ENCODE data around the gene PCNX2.
"Not testable (repeated sequence)": the region's sequence is repeated elsewhere in the genome, so short reads cannot be mapped to it uniquely, and the experiment has no call there.

PCNX2 gene

GRCh38 chr1:233097546-233097945 is 198.0 kb downstream of the PCNX2 start:
- DNase-seq: no peak

DNA sequence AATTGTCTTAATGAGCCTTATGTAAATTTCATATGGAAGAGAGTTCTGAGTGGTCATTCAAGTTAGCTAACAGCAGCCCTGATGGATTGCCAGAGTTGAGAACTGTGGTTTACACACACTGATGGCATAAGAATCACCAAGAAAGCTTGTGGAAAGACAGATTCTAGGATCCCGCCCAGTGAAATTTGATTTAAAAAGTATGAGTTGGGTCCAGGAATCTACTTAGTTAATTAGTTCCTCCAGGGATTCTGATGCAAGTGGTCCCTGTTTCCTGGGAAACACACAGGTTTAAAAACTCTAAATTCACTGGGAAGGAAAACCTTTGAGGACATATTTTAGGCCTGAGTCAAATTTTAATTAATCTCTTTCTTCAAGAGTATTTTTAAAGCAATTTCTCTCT is 200.8 kb downstream of the PCNX2 start:
- DNase-seq: no peak

GRCh38 chr1:233094269-233094668 is 201.3 kb downstream of the PCNX2 start:
- DNase-seq: no peak

- DNase-seq: no peak
Observed at GRCh38 chr1:233090746-233091494, 204.6 kb downstream of the PCNX2 start.

DNA sequence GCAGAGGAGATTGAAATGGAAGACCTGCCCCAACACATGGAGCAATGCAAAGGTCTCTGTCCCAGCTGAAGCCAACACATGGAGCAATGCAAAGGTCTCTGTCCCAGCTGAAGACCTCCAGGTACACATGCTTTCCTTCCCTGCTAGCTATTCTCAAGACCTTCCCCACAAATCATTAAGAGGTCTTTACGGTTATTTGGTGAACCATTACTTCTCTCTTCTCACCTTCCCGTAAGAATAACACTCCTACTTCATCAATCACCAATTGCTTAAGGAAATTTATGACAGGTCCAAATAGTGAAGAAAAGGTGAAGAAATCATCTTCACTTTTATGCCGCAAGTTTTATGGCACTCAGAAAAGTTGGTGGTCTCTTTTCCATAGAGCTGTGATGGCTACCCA is 206.3 kb downstream of the PCNX2 start:
- no peak for DNase-seq

GRCh38 chr1:233088613-233089012 is 206.9 kb downstream of the PCNX2 start:
- no peak for DNase-seq

DNA sequence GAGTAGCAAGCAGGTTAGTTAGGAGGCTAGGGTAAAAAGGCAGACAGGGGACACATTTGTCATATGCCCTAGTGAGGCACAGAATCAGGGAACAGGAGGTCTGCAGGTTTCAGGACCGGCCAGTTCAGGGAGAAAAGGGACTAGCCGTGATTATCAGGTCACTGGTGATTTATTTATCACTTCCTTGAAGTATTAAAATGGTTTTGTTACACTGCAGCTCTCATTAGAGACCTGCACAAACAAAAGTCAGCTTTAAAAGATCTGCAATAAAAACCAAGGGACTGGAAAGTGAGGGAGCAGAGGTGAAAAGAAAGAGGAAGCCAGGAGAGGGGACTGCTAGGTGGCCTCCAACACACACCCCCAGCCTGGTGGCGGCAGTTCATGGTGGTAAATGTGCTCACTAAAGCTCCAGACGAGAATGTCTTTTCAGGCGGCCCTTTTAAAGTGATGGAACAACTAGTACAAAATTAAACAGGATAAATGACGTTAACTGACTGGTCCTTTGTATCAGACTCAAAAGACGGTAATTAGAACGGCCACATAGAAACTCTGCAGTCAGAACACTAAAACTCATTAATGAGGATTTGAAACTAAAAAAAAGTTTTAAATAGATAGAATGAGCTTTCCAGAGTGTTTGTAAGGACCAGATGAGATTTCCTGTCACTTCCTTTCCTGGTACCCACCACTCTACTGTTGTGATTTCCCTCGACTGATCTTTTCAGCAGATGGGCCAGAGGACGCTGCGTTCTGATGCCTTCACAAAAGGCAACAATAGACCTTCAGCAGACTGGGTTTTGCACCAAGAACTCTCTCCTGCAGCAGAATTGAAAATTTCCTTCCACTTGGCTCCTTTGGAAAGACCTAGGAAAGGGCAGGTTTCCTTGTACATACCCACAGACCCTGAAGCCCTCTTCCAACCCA is 208.3 kb downstream of the PCNX2 start:
- no peak for DNase-seq

- DNase-seq: no peak
Observed at GRCh38 chr1:233085566-233085965, 210.0 kb downstream of the PCNX2 start.

DNA sequence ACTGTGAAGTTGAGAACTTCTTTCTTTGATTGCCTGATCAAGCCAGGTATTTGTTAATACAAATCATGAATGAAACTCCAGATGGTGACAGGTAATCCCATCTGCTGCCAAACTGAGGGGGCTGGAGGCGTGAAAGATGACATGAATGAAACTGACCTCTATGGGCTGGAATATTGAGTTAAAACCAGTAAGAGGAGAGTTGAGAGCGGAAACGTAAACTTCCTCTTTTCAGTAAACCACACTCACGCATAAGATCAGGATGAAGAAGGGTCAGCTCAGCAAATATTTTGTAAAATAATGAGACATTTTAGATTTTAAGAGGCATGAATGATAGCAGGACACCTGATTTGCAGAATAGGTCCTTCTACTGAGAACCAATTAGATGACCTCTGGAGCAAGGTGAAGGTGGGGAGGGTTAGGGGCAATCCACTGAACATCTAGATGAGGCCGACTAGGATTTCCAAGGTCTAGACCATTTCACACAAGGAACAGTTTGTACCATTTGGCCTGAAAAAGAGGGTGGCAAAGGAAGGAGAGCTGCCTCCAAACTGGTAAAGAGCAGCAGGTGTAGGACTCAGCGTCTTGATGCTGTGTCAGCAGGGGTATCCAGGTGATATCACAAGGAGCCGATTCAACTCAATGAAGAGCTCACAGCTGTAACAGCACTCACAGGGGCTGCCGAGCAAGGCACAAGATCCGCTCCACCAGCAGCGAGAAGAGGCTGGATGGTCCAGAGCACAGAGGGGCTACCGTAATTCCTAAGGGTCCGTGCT is 212.6 kb downstream of the PCNX2 start:
- DNase-seq: no peak

DNA sequence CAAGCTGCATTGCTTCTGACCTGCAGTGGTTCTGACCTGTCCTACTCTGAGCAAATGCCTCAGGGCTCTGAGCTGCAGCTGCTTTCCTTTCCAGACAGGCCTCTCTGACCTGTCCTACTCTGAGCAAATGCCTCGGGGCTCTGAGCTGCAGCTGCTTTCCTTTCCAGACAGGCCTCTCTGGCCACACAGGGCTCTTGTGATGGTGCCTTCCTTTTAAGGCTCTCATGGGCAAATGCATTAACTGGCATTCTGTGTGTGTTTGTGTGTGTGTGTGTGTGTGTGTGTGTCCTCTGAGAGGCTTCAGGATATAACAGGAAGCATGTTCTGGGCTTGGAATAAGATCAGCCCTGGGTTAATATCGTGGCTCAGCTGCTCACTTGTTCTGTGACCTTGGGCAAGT is 213.8 kb downstream of the PCNX2 start:
- DNase-seq: no peak

DNA sequence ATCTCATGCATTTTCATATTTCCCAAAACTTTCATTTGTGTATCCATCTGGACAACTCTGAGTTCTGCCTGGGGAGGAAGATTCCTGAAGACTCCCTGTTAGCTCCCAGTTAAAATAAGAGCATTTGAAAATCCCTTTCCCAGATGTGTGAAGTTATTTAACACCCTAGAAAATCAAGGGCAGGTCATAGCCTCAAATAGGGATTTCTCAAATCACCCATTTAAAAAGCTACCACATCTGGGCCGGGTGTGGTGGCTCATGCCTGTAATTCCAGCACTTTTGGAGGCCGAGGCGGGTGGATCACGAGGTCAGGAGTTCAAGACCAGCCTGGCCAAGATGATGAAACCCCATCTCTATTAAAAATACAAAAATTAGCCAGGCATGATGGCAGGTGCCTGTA is 214.7 kb downstream of the PCNX2 start:
- DNase-seq: not testable (repeated sequence)

DNA sequence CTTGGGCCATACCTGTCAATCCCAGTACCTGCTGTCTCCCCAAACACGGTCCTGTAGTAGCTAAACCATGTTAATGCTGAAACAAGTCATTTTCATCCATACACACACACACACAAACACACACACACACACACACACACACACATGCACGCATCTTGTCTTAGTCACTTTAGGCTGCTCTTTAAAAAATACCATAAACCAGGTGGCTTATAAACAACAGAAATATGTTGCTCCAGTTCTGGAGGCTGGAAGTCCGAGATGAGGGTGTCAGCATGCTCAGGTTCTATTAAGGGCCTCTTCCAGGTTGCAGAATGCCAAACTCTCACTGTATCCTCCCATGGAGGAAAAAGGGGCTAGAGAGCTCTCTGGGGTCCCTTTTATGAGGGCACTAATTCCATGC is 215.2 kb downstream of the PCNX2 start:
- no peak for DNase-seq

- no peak for DNase-seq
Observed at GRCh38 chr1:233079574-233079973, 216.0 kb downstream of the PCNX2 start.

DNA sequence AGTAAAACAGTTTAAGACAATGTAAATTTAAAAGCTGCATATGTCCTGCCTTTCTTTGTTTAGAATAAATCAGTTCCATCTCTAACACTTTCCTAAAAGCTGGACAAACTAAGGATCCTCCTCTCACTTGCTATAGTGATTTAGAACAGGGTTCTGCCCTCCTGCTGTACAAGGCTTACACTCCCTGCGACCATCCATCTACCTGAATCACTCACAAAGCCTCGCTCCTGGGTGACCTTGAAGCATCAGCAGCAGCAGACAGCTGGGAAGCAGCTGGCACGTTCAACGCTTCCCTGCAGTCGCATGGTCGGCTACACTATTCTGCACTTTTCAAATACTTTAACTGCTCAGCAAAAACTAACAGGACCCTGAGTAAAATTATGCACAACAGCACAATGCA is 217.1 kb downstream of the PCNX2 start:
- DNase-seq: no peak

DNA sequence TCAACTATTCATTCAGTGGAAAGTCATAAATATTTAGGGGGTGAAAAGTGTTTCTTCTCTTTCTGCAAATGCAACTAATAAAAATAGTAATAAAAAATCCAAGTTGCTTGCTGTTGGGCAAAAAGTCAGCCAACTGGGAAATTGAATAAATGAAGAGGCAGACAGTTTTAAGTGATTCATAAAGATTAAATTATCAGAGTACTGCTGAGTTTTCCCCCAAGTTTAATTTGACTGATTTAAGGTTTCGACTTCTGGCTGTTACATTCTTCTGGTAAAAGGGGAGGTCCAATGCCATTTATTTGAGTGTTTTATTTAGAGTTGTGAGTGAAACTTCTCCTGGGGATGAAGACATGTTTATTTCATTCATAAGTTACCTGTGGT is 219.6 kb downstream of the PCNX2 start:
- DNase-seq: no peak

- DNase-seq: no peak
Observed at GRCh38 chr1:233066087-233066486, 229.4 kb downstream of the PCNX2 start.

- no peak for DNase-seq
Observed at GRCh38 chr1:233065685-233066084, 229.8 kb downstream of the PCNX2 start.

DNA sequence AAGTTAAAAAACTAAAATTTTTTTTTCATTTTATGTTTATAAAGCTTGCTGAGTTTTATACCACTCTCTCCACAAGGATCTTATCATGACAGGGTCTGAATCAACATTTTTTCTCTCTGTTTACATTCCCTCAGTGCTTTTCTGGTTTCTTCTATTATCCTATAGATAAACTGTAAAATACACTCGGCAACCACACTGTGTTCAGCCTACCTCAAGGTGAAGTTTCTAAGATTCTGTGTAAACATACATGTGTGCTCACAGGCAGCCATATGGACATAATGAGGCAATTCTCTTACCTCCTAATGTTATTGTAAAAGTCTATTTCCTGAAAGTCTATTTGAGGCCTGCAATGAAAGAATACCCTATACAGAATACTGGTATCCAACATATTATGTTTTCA is 230.5 kb downstream of the PCNX2 start:
- DNase-seq: no peak

GRCh38 chr1:233063462-233063861 is 232.1 kb downstream of the PCNX2 start:
- DNase-seq: no peak

DNA sequence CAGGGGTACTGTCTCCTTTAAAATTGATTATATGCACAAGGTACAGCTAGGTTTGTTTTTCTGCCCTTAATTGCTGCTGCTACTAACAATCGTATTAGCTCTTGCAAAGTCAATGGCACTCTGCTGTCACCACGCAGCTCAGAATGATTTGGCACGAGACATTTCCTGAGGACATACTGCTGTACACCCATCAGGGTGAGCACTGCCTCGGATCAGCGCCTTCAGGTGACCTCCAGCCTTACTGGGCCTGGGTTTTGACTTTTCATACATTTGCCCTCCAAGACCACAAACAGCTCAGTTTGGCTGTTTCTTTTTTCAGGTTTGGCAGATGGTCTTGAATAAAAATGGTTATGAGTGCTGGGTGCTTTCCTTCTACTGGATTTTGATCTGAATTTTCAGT is 234.3 kb downstream of the PCNX2 start:
- no peak for DNase-seq

- DNase-seq: no peak
Observed at GRCh38 chr1:233060461-233060994, 235.0 kb downstream of the PCNX2 start.

GRCh38 chr1:233057836-233058235 is 237.7 kb downstream of the PCNX2 start:
- no peak for DNase-seq
